GM12878 (cell line): ENCODE data around the gene PCDHA7. TPM values are rescaled to one million over a fixed set of nuclear protein-coding genes. Genes with fewer than 3 reads are reported as not detected.
"Not testable (repeated sequence)": the region's sequence is repeated elsewhere in the genome, so short reads cannot be mapped to it uniquely, and the experiment has no call there.

Source experiments
- ATAC-seq: fragments of 200-7000 bp; cut with Tn5 transposase; 3 replicates; pipeline ENCODE4 v1.9.1; 2020; ENCODE audit warnings: mild to moderate bottlenecking, moderate library complexity
- BruUV-seq: library from RNA; stranded (reverse); fragments of 400-500 nt; replicated peaks from 2 replicates; lab custom pipeline; 2021; lab: Mats Ljungman, UMichigan
- CTCF ChIA-PET: fragments of 300-600 bp; sonication (Branson Sonifier 250); formaldehyde crosslinking; extraction: SDS; loops from one replicate; lab custom pipeline; 2021; ENCODE audit warnings: inconsistent platforms; lab: Yijun Ruan, JAX
- POLR2A ChIA-PET: fragments of 350-600 bp; formaldehyde crosslinking; extraction: SDS; loops from one replicate; lab custom pipeline; 2021; ENCODE audit warnings: inconsistent platforms; lab: Charles Lee
- RAD21 ChIA-PET: fragments of 300-600 bp; sonication (Branson Sonifier 250); formaldehyde crosslinking; loops from one replicate; lab custom pipeline; 2023; ENCODE audit warnings: antibody characterized with exemption; ENCODE audit not compliant: unreplicated experiment; lab: Charles Lee
- SMC1A ChIA-PET: fragments of 300-600 bp; sonication (Branson Sonifier 250); formaldehyde crosslinking; loops from one replicate; lab custom pipeline; 2023; ENCODE audit not compliant: unreplicated experiment, uncharacterized antibody; lab: Charles Lee
- DNase-seq: peaks from one replicate; pipeline ENCODE4 v3.0.0-alpha.2; 2011; ENCODE audit warnings: low read depth, low spot score
- FAIRE-seq: peaks from 3 replicates; lab custom pipeline; 2011; peaks lifted over from hg19 to GRCh38; lab: Jason Lieb, UNC
- H2AFZ ChIP-seq: 2 replicates; pipeline ENCODE4 v1.6.0; 2011; ENCODE audit warnings: low read depth, low read length, control low read depth; ENCODE audit not compliant: control insufficient read depth
- H3K27ac ChIP-seq: 2 replicates; pipeline ENCODE4 v1.5.1; 2011; ENCODE audit warnings: control low read depth; ENCODE audit not compliant: control insufficient read depth, insufficient read depth
- H3K27me3 ChIP-seq, 2 experiments: replicated peaks in 1 of 2; 2 replicates each; pipeline versions ENCODE4 v1.6.0 to v1.6.1; 2011; ENCODE audit warnings: low read length in 1 of 2; ENCODE audit not compliant: control insufficient read depth in 2 of 2, insufficient read depth in 2 of 2
- H3K36me3 ChIP-seq, 2 experiments: 2 replicates each; pipeline ENCODE4 v1.5.1; 2011; ENCODE audit warnings: low read length in 1 of 2; ENCODE audit not compliant: control insufficient read depth in 2 of 2, insufficient read depth in 2 of 2
- H3K4me1 ChIP-seq: 2 replicates; pipeline ENCODE4 v1.6.1; 2011; ENCODE audit warnings: mild to moderate bottlenecking, low read length, moderate library complexity, mixed read lengths; ENCODE audit not compliant: control insufficient read depth, insufficient read depth
- H3K4me2 ChIP-seq: 2 replicates; pipeline ENCODE4 v1.6.0; 2011; ENCODE audit warnings: control low read depth; ENCODE audit not compliant: control insufficient read depth, insufficient read depth
- H3K4me3 ChIP-seq: fragments of 200-600 bp; sonication (generic); 2 replicates; pipeline ENCODE4 v1.5.1; 2016
- H3K79me2 ChIP-seq: 2 replicates; pipeline ENCODE4 v1.6.0; 2011; ENCODE audit warnings: low read length; ENCODE audit not compliant: control insufficient read depth, insufficient read depth
- H3K9ac ChIP-seq: 2 replicates; pipeline ENCODE4 v1.8.0; 2011; ENCODE audit warnings: low read length, control low read depth, mixed read lengths; ENCODE audit not compliant: control insufficient read depth, insufficient read depth
- H3K9me3 ChIP-seq: replicated peaks from 3 replicates; pipeline ENCODE4 v1.5.1; 2011; ENCODE audit warnings: mild to moderate bottlenecking, low read length; ENCODE audit not compliant: control insufficient read depth, insufficient read depth
- H4K20me1 ChIP-seq: 2 replicates; pipeline ENCODE4 v1.6.0; 2011; ENCODE audit not compliant: control insufficient read depth, insufficient read depth
- CTCF ChIP-seq, 3 experiments: IDR thresholded peaks in 2 of 3; conservative IDR thresholded peaks in 1 of 3; 2 replicates each; pipeline ENCODE4 v1.5.1; 2011; ENCODE audit warnings: low read depth in 3 of 3, low read length in 3 of 3, mild to moderate bottlenecking in 3 of 3, control low read depth in 2 of 3, moderate library complexity in 2 of 3, inconsistent platforms in 1 of 3, mixed read lengths in 1 of 3; ENCODE audit not compliant: control insufficient read depth in 2 of 3, insufficient read depth in 1 of 3; ENCODE audit errors: extremely low read depth in 1 of 3
- STAT3 ChIP-seq: IDR thresholded peaks from 2 replicates; pipeline ENCODE4 v1.6.1; 2011; ENCODE audit warnings: low read depth, low read length, improper control_type of control experiment
- ZNF24 ChIP-seq: fragments of 450-650 bp; IDR thresholded peaks from 2 replicates; pipeline ENCODE4 v1.6.1; 2017; ENCODE audit warnings: antibody characterized with exemption, mild to moderate bottlenecking
- WGBS: methylation state at CpG from one replicate; pipeline ENCODE4 v1.1.6; 2016; ENCODE audit warnings: low lambda C conversion rate; ENCODE audit not compliant: insufficient replicate concordance, insufficient coverage; ENCODE audit errors: missing lambda C conversion rate; 5-methylcytosine and 5-hydroxymethylcytosine counted together
- in situ Hi-C: fragments of 300-500 bp; cut with MboI; formaldehyde crosslinking; loops from 9 replicates; pipeline ENCODE4 v1.14.3; 2018; ENCODE audit warnings: mixed read lengths
- intact Hi-C: fragments of 100-400 bp; cut with micrococcal nuclease; formaldehyde crosslinking; loops from one replicate; pipeline ENCODE4 v1.14.2; 2022; ENCODE audit not compliant: unreplicated experiment
- polyA plus RNA-seq, 11 experiments: library from polyadenylated mRNA; depleted of rRNA in 4 of 11; unstranded in 6 of 11; stranded (reverse) in 5 of 11; fragments of >200 nt; fragmentation: Nextera tagmentation in 4 of 11; fragmentation: Illumina TruSeq in 1 of 11; extraction: Ambion mirVana in 4 of 11; extraction: Trizol in 1 of 11; gene quantifications; 1 replicate in 1 of 11; 2 replicates in 10 of 11; pipeline versions ENCODE4 v1.2.1 to v1.2.3, GENCODE V29; 2011 to 2016; ENCODE audit warnings: inconsistent platforms in 2 of 11, missing spikeins in 2 of 11, low read depth in 1 of 11
- total RNA-seq, 4 experiments: library from RNA; depleted of rRNA in 3 of 4; stranded (reverse); fragments of >200 nt in 3 of 4; fragmentation: Illumina TruSeq in 1 of 4; extraction: Trizol in 1 of 4; gene quantifications; 2 replicates each; pipeline versions ENCODE4 v1.2.1 to v1.2.3, GENCODE V29; 2013 to 2021

PCDHA7 gene
- total and polyA plus RNA-seq, 10 of the 15 experiments (the other 5 are each of a cell fraction or from before 2014, with no cell fraction given): 0.05 to 0.06 TPM; not detected in 8

- H3K9me3 ChIP-seq: no peaks in the 10 kb centered on the region; the same call in 2 of the 3 replicates
- no peak overlapping the region for H3K4me3 ChIP-seq
- ChIA-PET RAD21 (no interaction called here), CTCF (interaction anchor here (1.0 kb wide), 1 partner anchor 10 kb away, joined by 3 read pairs; the partner anchor contains the start of gene PCDHA1), POLR2A (no interaction called here), SMC1A (no interaction called here)
- intact Hi-C loops: no loop called here
- no peaks in the 10 kb centered on the region for H4K20me1 ChIP-seq
- no TSS peak for BruUV-seq
- H3K9ac ChIP-seq: no peak overlapping the region
- in situ Hi-C loops: no loop called here
- H3K36me3 ChIP-seq: no peaks in the 10 kb centered on the region
- H3K4me2 ChIP-seq: no peak overlapping the region
- H3K27me3 ChIP-seq: no peaks in the 10 kb centered on the region
- no peak overlapping the region for H2AFZ ChIP-seq
- ATAC-seq: no peak
- no peak for FAIRE-seq
- H3K79me2 ChIP-seq: no peaks in the 10 kb centered on the region
- 44% methylated on average over 15 of the region's 15 CpGs for WGBS
- no peaks in the 10 kb centered on the region for H3K4me1 ChIP-seq
- H3K27ac ChIP-seq: no peak overlapping the region
- TF ChIP-seq CTCF (IDR thresholded peaks at IDR 0.05 in 2 of 3, conservative IDR thresholded peaks at IDR 0.05 in 1 of 3; ENCODE audit: control insufficient read depth in 2 of 3, extremely low read depth in 1 of 3, insufficient read depth in 1 of 3, low read depth in 3 of 3, low read length in 3 of 3) (0 out of 6 replicates have a peak, but pooled peaks of 1 of the 3 experiments have one; percentile 4), STAT3 (no peak), ZNF24 (no peak)
- no peak for DNase-seq
Observed at GRCh38 chr5:140795259-140795641, 38.8 kb upstream of the PCDHA7 start.

GRCh38 chr5:140796072-140796717, 37.9 kb upstream of the PCDHA7 start:
- CTCF ChIA-PET, H3K4me2 ChIP-seq, RAD21 ChIA-PET, intact Hi-C loops, H3K4me1 ChIP-seq, H3K36me3 ChIP-seq, FAIRE-seq, in situ Hi-C loops, SMC1A ChIA-PET, BruUV-seq, H3K27me3 ChIP-seq, H3K9ac ChIP-seq, ATAC-seq, H3K9me3 ChIP-seq, H3K27ac ChIP-seq, H4K20me1 ChIP-seq, POLR2A ChIA-PET, H3K79me2 ChIP-seq, DNase-seq, H2AFZ ChIP-seq, H3K4me3 ChIP-seq: not testable (repeated sequence)
- 79% methylated on average over 59 of the region's 72 CpGs for WGBS
